Heart right ventricle (tissue), 16 donors: ENCODE results near the gene SPTB. TPM values are rescaled to one million over a fixed set of nuclear protein-coding genes. Genes with fewer than 3 reads are reported as not detected.
A peak's percentile ranks its signal among the peaks of the same experiment; 100 is the strongest.

Experiments used
- ATAC-seq, 8 donors: fragments of 200-7000 bp; cut with Tn5 transposase; one replicate each; pipeline ENCODE4 v1.9.1; 2020; ENCODE audit warnings: mild to moderate bottlenecking in 8 of 8, moderate library complexity in 8 of 8, moderate number of reproducible peaks in 1 of 8
- DNase-seq, 2 donors: peaks; one replicate each; pipeline ENCODE4 v3.0.0-alpha.2; 2020
- H3K27ac ChIP-seq, 10 donors: fragments of 200-600 bp; sonication (generic) in 2 of 10; one replicate each; pipeline versions ENCODE4 v1.5.0 to v1.8.0; 2020 to 2022; ENCODE audit warnings: mild to moderate bottlenecking in 3 of 10
- H3K27me3 ChIP-seq, 7 donors: fragments of 200-600 bp; one replicate each; pipeline ENCODE4 v1.8.0; 2021 to 2022; ENCODE audit warnings: mild to moderate bottlenecking in 2 of 7
- H3K36me3 ChIP-seq, 9 donors: fragments of 200-600 bp; sonication (generic) in 1 of 9; one replicate each; pipeline versions ENCODE4 v1.5.0 to v1.8.0; 2020 to 2022; ENCODE audit warnings: mild to moderate bottlenecking in 2 of 9
- H3K4me1 ChIP-seq, 9 donors: fragments of 200-600 bp; sonication (generic) in 1 of 9; one replicate each; pipeline versions ENCODE4 v1.5.0 to v1.8.0; 2020 to 2022; ENCODE audit warnings: mild to moderate bottlenecking in 4 of 9
- H3K4me3 ChIP-seq, 10 donors: fragments of 200-600 bp; sonication (generic) in 2 of 10; one replicate each; pipeline versions ENCODE4 v1.5.0 to v1.8.0; 2020 to 2022; ENCODE audit warnings: mild to moderate bottlenecking in 7 of 10, moderate library complexity in 2 of 10
- H3K9me3 ChIP-seq, 11 donors: fragments of 200-600 bp in 10 of 11; sonication (generic) in 2 of 11; one replicate each; pipeline versions ENCODE4 v1.5.0 to v1.8.0; 2013 to 2022; ENCODE audit warnings: mild to moderate bottlenecking in 2 of 11, control low read depth in 1 of 11, moderate library complexity in 1 of 11
- WGBS, 2 donors: extraction: QIAGEN DNeasy Blood & Tissue Kit; methylation state at CpG; one replicate each; pipeline ENCODE4 v1.1.7; 2013; ENCODE audit warnings: inconsistent platforms in 1 of 2; 5-methylcytosine and 5-hydroxymethylcytosine counted together
- intact Hi-C, 10 donors: fragments of 100-400 bp; cut with DNase I; formaldehyde crosslinking; loops; one replicate each; pipeline versions ENCODE4 v1.11.1 to v1.14.2; 2022
- polyA plus RNA-seq, 2 donors: library from polyadenylated mRNA; stranded (reverse); fragments of 200-250 nt; gene quantifications; one replicate each; pipeline ENCODE4 v1.2.3, GENCODE V29; 2013
- total RNA-seq, 10 donors: library from RNA; stranded (reverse); fragmentation: NEBNext Ultra II Directional in 3 of 10; extraction: Animal tissue kit (Norgen Biotek cat#: 25700) in 3 of 10; gene quantifications; one replicate each; pipeline versions ENCODE4 v1.2.1 to v1.2.4, GENCODE V29; 2021 to 2023
- TF ChIP-seq, protein P1 (sequence below), 9 donors: fragments of 200-600 bp; sonication (generic) in 2 of 9; IDR thresholded peaks; one replicate each; pipeline versions ENCODE4 v1.5.0 to v1.8.0; 2021 to 2022; ENCODE audit warnings: antibody characterized with exemption in 9 of 9, mild to moderate bottlenecking in 5 of 9, moderate library complexity in 1 of 9
- donor health status: Arrhythmogenic right ventricular cardiomyopathy.
- donor health status: ischemic (EF 13 %, LVEDD 7.1; RV severe dilation, severe dysfunction).
- donor health status: healthy with polysubstance abuse.
- donor health status: DM: no; HTN: yes; CAD: no.
- donor health status: DM: no; HTN: no; CAD: no.
- donor health status: ischemic (EF 25% LVEDD 6.9; RV normal size, moderate dysfunction).
- donor health status: ischemic (EF 25% LVEDD 5.7; RV mildly dilated, moderate dysfunction).
- donor health status: healthy.
- donor health status: DM: yes; HTN: yes; CAD: no.
- donor health status: Ischemic cardiomyopathy.
- donor health status: ischemic (EF 35%, LVEDD 5.7; RV mildly dilated, moderate dysfunction).
- donor health status: nonischemic (EF 11% LVEDD 7.7; RV severe dilation, severe dysfunction).
- donor health status: DM: yes; HTN: yes; CAD: no.
- donor health status: PGD.
- donor health status: ischemic (EF 29% LVEDD 5.4; RV normal size, mild dysfunction).
- donor health status: nonischemic (EF 23%, LVEDD 6.1; RV moderate dilation, normal function).

Gene SPTB
- total and polyA plus RNA-seq, 12 donors: 24.0 to 114 (median 92.1) TPM

DNA sequence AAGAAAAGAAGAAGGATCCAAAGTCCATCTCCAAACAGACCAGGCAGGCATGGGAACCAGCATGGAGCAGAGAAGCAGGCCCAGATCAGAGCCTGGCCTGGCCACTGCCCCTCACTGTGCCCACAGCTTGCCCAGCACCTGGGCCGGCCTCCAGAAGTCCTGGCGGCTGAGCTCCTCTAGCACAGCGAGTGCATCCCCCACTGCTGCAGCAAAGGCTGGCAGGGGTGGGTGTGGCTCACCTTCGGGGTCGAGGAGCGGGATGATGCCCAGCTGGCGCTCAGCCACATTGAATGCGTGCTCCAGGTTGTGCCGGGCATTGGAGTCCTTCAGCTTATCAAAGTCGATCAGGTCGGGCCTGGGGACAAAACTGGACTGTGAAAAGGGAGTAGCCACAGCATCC lies 78.7 kb downstream of the SPTB start:
- H3K4me3 ChIP-seq: no peak overlapping the region
- DNase-seq (no peak), ATAC-seq (peak in 1 of 8 donors; percentile 4)
- 78 to 84% methylated on average over 11 of the region's 11 CpGs for WGBS, 2 donors
- peaks cover 0 to 57% (median 0%) of the 10 kb centered on the region in 9 donors for H3K36me3 ChIP-seq
- no peaks in the 10 kb centered on the region for H3K27me3 ChIP-seq
- peaks cover 0 to 17% (median 2%) of the 10 kb centered on the region in 9 donors for H3K4me1 ChIP-seq
- TF ChIP-seq, protein P1, sequence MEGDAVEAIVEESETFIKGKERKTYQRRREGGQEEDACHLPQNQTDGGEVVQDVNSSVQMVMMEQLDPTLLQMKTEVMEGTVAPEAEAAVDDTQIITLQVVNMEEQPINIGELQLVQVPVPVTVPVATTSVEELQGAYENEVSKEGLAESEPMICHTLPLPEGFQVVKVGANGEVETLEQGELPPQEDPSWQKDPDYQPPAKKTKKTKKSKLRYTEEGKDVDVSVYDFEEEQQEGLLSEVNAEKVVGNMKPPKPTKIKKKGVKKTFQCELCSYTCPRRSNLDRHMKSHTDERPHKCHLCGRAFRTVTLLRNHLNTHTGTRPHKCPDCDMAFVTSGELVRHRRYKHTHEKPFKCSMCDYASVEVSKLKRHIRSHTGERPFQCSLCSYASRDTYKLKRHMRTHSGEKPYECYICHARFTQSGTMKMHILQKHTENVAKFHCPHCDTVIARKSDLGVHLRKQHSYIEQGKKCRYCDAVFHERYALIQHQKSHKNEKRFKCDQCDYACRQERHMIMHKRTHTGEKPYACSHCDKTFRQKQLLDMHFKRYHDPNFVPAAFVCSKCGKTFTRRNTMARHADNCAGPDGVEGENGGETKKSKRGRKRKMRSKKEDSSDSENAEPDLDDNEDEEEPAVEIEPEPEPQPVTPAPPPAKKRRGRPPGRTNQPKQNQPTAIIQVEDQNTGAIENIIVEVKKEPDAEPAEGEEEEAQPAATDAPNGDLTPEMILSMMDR (IDR thresholded peaks at IDR 0.05): no peak
- no peak overlapping the region for H3K27ac ChIP-seq
- H3K9me3 ChIP-seq: no peaks in the 10 kb centered on the region
- intact Hi-C loops: loop anchor here in 2 of 10 donors (5.0 kb wide), 1 partner anchor 91 kb away; no protein-coding TSS in a partner anchor

DNA sequence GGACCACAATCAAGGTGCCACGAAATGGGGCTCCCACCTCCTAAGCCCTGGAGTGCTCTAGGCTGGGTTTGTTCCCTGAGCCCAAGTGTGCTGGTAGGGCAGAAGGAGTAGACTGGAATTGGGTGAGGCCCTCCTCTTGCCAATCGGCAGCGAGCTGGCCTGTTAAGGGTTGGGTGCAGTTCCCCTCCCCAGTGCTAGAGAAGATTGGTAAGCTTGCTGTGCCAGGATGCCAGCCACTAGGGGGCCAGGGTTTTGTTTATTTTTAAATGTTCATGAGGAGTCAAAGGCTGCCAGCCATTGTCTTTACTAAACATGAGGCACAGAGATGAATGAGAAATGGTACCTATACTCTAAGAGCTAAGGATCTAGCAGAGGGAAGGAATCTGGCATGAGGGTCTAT lies 79.7 kb downstream of the SPTB start:
- Histone ChIP-seq H3K27ac (no peak overlapping the region), H3K9me3 (no peaks in the 10 kb centered on the region), H3K4me1 (peaks cover 0 to 10% (median 0%) of the 10 kb centered on the region in 9 donors), H3K27me3 (no peaks in the 10 kb centered on the region), H3K36me3 (peaks cover 0 to 67% (median 0%) of the 10 kb centered on the region in 9 donors), H3K4me3 (no peak overlapping the region)
- DNase-seq (peak; percentile 34 to 54), ATAC-seq (peak; percentile 46 to 80 (median 68))
- 46 to 75% methylated on average over 3 of the region's 3 CpGs for WGBS, 2 donors
- TF ChIP-seq, protein P1 (IDR thresholded peaks at IDR 0.05): peak; percentile 27 to 67 (median 52)
- intact Hi-C loops: loop anchor here in 2 of 10 donors (5.0 kb wide), 1 partner anchor 92 kb away; no protein-coding TSS in a partner anchor

DNA sequence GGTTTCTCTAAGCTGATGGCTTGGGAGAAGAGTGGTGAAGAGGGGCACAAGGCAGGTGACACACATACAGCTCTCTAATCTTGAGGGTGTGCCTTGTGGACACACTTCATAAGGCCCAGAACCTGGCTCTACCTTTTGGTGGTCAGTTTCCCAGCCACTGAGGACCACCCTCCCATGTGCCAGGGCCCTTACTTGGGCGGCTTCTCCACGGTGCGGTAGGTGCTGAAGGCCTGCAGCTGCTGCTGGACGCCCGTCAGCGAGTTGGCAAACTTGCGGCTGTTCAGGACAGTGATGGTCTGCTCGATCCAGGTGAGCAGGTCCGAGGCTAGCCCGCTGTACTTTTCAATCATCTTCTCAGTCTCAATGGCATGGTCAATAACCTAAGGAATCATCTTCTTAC lies 80.2 kb downstream of the SPTB start:
- TF ChIP-seq, protein P1 (IDR thresholded peaks at IDR 0.05): no peak
- Histone ChIP-seq H3K4me1 (peaks cover 0 to 10% (median 0%) of the 10 kb centered on the region in 9 donors), H3K36me3 (peaks cover 0 to 71% (median 0%) of the 10 kb centered on the region in 9 donors), H3K4me3 (no peak overlapping the region), H3K9me3 (no peaks in the 10 kb centered on the region), H3K27ac (no peak overlapping the region), H3K27me3 (no peaks in the 10 kb centered on the region)
- WGBS, 2 donors: 94 to 96% methylated on average over 10 of the region's 10 CpGs
- DNase-seq: no peak
- intact Hi-C loops: no loop called here
- ATAC-seq: no peak

DNA sequence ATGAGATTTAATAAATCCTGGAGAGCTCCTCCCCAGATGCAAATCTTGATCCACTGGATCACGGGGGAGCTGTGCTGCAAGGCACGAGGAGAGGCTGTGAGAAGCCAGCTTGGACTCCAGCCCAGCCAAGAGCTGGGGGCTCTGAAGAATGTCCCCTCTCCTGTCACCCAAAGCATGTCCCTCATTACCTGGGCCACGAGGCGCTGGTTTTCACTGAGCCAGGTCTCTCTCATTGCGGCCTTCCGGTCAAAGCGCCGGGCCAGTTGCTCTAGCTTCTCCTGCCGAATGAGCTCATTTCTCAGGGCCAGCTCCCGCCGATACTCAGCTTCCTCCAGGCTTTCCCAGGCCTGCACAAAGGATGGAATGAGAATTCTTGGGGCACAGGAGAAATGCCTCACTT lies 83.3 kb downstream of the SPTB start:
- intact Hi-C loops: no loop called here
- ATAC-seq (no peak), DNase-seq (no peak)
- Histone ChIP-seq H3K4me1 (peaks cover 0 to 10% (median 0%) of the 10 kb centered on the region in 9 donors), H3K27me3 (no peaks in the 10 kb centered on the region), H3K27ac (no peak overlapping the region), H3K36me3 (peaks cover 0 to 84% (median 7%) of the 10 kb centered on the region in 9 donors), H3K4me3 (no peak overlapping the region), H3K9me3 (no peaks in the 10 kb centered on the region)
- TF ChIP-seq, protein P1 (IDR thresholded peaks at IDR 0.05): no peak
- 89 to 91% methylated on average over 11 of the region's 11 CpGs for WGBS, 2 donors
